ENCODE measurements around the gene EPSTI1. TPM values are rescaled to one million over a fixed set of nuclear protein-coding genes. Genes with fewer than 3 reads are reported as not detected.

Gene EPSTI1
- polyA plus RNA-seq, 2 of the 4 experiments (the other 2 are of a cell fraction) = 0.05 to 0.10 TPM

DNA sequence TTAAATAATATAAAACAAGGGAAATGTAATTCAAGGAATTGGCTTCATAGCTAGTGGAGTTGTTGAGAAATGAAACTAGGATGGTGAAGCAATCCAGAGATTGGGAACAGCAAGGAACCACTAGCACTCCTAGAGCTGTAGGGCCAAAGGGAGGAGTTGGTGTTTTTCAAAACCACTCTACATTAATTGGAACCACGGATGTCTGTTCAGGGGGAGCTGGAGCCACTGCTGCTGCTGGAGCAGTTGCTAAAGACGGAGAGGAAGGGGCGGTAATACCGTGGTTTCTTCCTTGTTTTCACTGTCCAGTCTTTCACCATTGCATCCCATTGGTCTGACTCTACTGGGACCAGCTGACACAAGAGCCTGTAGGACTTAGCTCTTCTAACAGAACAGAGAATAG lies 39.8 kb upstream of the EPSTI1 start:
- CTCF ChIA-PET = no interaction called here
- Histone ChIP-seq H3K9me3 (no peaks in the 10 kb centered on the region), H3K27ac (no peak overlapping the region), H3K4me2 (no peak overlapping the region), H3K4me3 (no peak overlapping the region), H3K4me1 (no peaks in the 10 kb centered on the region)
- POLR2A ChIA-PET = interaction anchor here (0.6 kb wide), 1 partner anchor 93 kb away, joined by 3 read pairs; no protein-coding TSS in a partner anchor
- DNase-seq (ENCODE audit: low read depth in 1 of 2, low spot score in 1 of 2) (no peak), ATAC-seq (no peak), FAIRE-seq (no peak)
- TF ChIP-seq JUN (IDR thresholded peaks at IDR 0.05) = no peak
- TF ChIP-seq RNF2 (IDR thresholded peaks at IDR 0.05; ENCODE audit: borderline replicate concordance, low read depth) = no peak
- no peak for TF ChIP-seq EHMT2 (IDR thresholded peaks at IDR 0.05; ENCODE audit: low read depth)
- no peak for TF ChIP-seq SMC3 (IDR thresholded peaks at IDR 0.05)
- TF ChIP-seq POLR2AphosphoS2 (conservative IDR thresholded peaks at IDR 0.05; ENCODE audit: low read length) = no peak
- no peak for TF ChIP-seq JUNB (IDR thresholded peaks at IDR 0.05)
- TF ChIP-seq CHD4 (IDR thresholded peaks at IDR 0.05; ENCODE audit: borderline replicate concordance) = no peak
- TF ChIP-seq TFCP2L1 (CRISPR knock-in tag; IDR thresholded peaks at IDR 0.05) = no peak
- TF ChIP-seq EHF (CRISPR knock-in tag; IDR thresholded peaks at IDR 0.05) = no peak
- TF ChIP-seq PHF8 (IDR thresholded peaks at IDR 0.05; ENCODE audit: borderline replicate concordance, low read depth) = no peak
- WGBS (ENCODE audit: missing lambda C conversion rate) = 69% methylated on average over 4 of the region's 4 CpGs

DNA sequence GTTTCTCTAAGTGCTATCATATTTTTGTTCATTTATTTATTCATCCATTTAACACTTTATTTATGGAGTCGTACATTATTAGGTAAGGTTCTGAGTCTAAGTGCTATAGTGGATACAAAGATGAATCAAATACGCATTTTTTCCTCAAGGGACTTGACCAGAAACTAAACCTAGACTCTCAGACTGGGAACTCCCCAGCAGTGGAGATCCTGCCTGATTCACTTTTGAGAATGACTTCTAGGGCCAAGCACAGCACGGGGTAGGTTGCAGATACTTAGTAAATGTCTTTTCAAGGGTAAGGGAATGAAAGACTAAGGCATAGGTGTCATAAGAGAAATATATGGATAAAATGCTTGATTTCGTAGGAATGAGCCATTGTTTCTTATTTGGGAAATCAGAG lies 38.5 kb upstream of the EPSTI1 start:
- ATAC-seq = no peak
- WGBS (ENCODE audit: missing lambda C conversion rate) = 57% methylated on average over 4 of the region's 4 CpGs
- no peaks in the 10 kb centered on the region for H3K9me3 ChIP-seq
- H3K4me1 ChIP-seq = no peaks in the 10 kb centered on the region
- ChIA-PET CTCF (no interaction called here), POLR2A (no interaction called here)
- no peak overlapping the region for H3K4me3 ChIP-seq
- TF ChIP-seq ZSCAN20 (CRISPR knock-in tag; IDR thresholded peaks at IDR 0.05) (no peak), HDAC2 (IDR thresholded peaks at IDR 0.05) (no peak), RNF2 (IDR thresholded peaks at IDR 0.05; ENCODE audit: borderline replicate concordance, low read depth) (no peak), CHD2 (IDR thresholded peaks at IDR 0.05; ENCODE audit: low read length, partially characterized antibody) (no peak), ZC3H11A (IDR thresholded peaks at IDR 0.05) (no peak), POLR2AphosphoS2 (conservative IDR thresholded peaks at IDR 0.05; ENCODE audit: low read length) (no peak), CHD4 (IDR thresholded peaks at IDR 0.05; ENCODE audit: borderline replicate concordance) (no peak), EHF (CRISPR knock-in tag; IDR thresholded peaks at IDR 0.05) (no peak), RCOR1 (IDR thresholded peaks at IDR 0.05; ENCODE audit: low read depth, low read length) (no peak), HOXA7 (CRISPR knock-in tag; IDR thresholded peaks at IDR 0.05) (no peak), EHMT2 (IDR thresholded peaks at IDR 0.05; ENCODE audit: low read depth) (no peak), KDM5A (IDR thresholded peaks at IDR 0.05) (no peak), MAFK (IDR thresholded peaks at IDR 0.05; ENCODE audit: partially characterized antibody) (no peak), MAZ (IDR thresholded peaks at IDR 0.05; ENCODE audit: borderline replicate concordance, low read depth, low read length) (no peak), ZNF302 (CRISPR knock-in tag; IDR thresholded peaks at IDR 0.05) (no peak), RFX5 (IDR thresholded peaks at IDR 0.05) (no peak), SREBF2 (IDR thresholded peaks at IDR 0.05) (no peak)
- TF ChIP-seq, protein P1, sequence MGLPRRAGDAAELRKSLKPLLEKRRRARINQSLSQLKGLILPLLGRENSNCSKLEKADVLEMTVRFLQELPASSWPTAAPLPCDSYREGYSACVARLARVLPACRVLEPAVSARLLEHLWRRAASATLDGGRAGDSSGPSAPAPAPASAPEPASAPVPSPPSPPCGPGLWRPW (IDR thresholded peaks at IDR 0.05) = no peak
- TF ChIP-seq, protein P2, sequence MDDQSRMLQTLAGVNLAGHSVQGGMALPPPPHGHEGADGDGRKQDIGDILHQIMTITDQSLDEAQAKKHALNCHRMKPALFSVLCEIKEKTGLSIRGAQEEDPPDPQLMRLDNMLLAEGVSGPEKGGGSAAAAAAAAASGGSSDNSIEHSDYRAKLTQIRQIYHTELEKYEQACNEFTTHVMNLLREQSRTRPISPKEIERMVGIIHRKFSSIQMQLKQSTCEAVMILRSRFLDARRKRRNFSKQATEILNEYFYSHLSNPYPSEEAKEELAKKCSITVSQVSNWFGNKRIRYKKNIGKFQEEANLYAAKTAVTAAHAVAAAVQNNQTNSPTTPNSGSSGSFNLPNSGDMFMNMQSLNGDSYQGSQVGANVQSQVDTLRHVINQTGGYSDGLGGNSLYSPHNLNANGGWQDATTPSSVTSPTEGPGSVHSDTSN (IDR thresholded peaks at IDR 0.05) = no peak
- H3K4me2 ChIP-seq = no peak overlapping the region
- H3K27ac ChIP-seq = no peak overlapping the region
- no peak for DNase-seq (ENCODE audit: low read depth in 1 of 2, low spot score in 1 of 2)
- FAIRE-seq = no peak

DNA sequence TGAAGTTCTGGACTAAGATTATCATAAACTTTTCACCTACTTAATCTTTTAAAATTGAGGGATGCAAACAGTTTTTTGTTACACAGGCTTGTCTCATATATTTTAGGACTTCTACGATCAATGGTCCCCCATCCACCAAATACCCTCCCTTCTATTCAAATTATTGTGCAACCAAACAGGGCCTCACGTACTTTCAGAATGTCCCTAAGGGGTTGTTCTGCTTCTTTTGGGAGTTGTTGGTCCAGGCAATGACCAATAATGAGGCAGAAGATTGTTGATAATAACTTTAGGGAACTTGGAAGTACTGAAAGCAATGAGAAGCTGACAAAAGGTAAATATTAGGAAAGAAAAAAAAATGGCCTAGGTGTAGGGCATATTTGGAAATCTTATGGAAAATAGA lies 34.2 kb upstream of the EPSTI1 start:
- FAIRE-seq (no peak), ATAC-seq (no peak), DNase-seq (ENCODE audit: low read depth in 1 of 2, low spot score in 1 of 2) (no peak)
- ChIA-PET POLR2A (no interaction called here), CTCF (no interaction called here)
- H3K4me3 ChIP-seq = no peak overlapping the region
- no peak overlapping the region for H3K27ac ChIP-seq
- H3K9me3 ChIP-seq = no peaks in the 10 kb centered on the region
- H3K4me2 ChIP-seq = no peak overlapping the region
- 64% methylated on average over 2 of the region's 2 CpGs for WGBS (ENCODE audit: missing lambda C conversion rate)
- H3K4me1 ChIP-seq = no peaks in the 10 kb centered on the region
- TF ChIP-seq JUNB (IDR thresholded peaks at IDR 0.05) (no peak), NR3C1 (IDR thresholded peaks at IDR 0.05) (no peak), POLR2AphosphoS2 (conservative IDR thresholded peaks at IDR 0.05; ENCODE audit: low read length) (no peak), EHMT2 (IDR thresholded peaks at IDR 0.05; ENCODE audit: low read depth) (no peak), MYC (IDR thresholded peaks at IDR 0.05; ENCODE audit: borderline replicate concordance, low read length) (no peak), CEBPB (IDR thresholded peaks at IDR 0.05) (no peak), HOXA7 (CRISPR knock-in tag; IDR thresholded peaks at IDR 0.05) (no peak), CBX2 (IDR thresholded peaks at IDR 0.05; ENCODE audit: borderline replicate concordance, low read depth) (no peak), FOXS1 (CRISPR knock-in tag; IDR thresholded peaks at IDR 0.05) (no peak), EHF (CRISPR knock-in tag; IDR thresholded peaks at IDR 0.05) (no peak)
- TF ChIP-seq, protein P3, sequence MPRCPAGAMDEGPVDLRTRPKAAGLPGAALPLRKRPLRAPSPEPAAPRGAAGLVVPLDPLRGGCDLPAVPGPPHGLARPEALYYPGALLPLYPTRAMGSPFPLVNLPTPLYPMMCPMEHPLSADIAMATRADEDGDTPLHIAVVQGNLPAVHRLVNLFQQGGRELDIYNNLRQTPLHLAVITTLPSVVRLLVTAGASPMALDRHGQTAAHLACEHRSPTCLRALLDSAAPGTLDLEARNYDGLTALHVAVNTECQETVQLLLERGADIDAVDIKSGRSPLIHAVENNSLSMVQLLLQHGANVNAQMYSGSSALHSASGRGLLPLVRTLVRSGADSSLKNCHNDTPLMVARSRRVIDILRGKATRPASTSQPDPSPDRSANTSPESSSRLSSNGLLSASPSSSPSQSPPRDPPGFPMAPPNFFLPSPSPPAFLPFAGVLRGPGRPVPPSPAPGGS (IDR thresholded peaks at IDR 0.05) = no peak
- TF ChIP-seq, protein P4, sequence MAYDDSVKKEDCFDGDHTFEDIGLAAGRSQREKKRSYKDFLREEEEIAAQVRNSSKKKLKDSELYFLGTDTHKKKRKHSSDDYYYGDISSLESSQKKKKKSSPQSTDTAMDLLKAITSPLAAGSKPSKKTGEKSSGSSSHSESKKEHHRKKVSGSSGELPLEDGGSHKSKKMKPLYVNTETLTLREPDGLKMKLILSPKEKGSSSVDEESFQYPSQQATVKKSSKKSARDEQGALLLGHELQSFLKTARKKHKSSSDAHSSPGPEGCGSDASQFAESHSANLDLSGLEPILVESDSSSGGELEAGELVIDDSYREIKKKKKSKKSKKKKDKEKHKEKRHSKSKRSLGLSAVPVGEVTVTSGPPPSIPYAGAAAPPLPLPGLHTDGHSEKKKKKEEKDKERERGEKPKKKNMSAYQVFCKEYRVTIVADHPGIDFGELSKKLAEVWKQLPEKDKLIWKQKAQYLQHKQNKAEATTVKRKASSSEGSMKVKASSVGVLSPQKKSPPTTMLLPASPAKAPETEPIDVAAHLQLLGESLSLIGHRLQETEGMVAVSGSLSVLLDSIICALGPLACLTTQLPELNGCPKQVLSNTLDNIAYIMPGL (CRISPR knock-in tag; IDR thresholded peaks at IDR 0.05; ENCODE audit: borderline replicate concordance) = no peak
- TF ChIP-seq, protein P5, sequence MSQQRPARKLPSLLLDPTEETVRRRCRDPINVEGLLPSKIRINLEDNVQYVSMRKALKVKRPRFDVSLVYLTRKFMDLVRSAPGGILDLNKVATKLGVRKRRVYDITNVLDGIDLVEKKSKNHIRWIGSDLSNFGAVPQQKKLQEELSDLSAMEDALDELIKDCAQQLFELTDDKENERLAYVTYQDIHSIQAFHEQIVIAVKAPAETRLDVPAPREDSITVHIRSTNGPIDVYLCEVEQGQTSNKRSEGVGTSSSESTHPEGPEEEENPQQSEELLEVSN (IDR thresholded peaks at IDR 0.05; ENCODE audit: borderline replicate concordance, low read depth) = no peak

Data from A549 (cell line).